ENCODE measurements around the gene ARHGAP11A. TPM values are rescaled to one million over a fixed set of nuclear protein-coding genes. Genes with fewer than 3 reads are reported as not detected.

The ARHGAP11A gene
- total and polyA plus RNA-seq, 12 donors = 0.36 to 13.3 (median 3.2) TPM

GRCh38 chr15:32670623-32671022 lies 55.3 kb downstream of the ARHGAP11A start:
- H3K36me3 ChIP-seq (replicated peaks in 1 of 2) = no peaks in the 10 kb centered on the region
- no peaks in the 10 kb centered on the region for H3K9me3 ChIP-seq (replicated peaks in 1 of 3)
- DNase-seq = no peak
- intact Hi-C loops (cut with DNase I) = no loop called here
- no peak overlapping the region for H3K4me3 ChIP-seq
- no peak for TF ChIP-seq POLR2A (IDR thresholded peaks at IDR 0.05)
- TF ChIP-seq CTCF (IDR thresholded peaks at IDR 0.05) = no peak
- 80 to 87% (median 83%) methylated on average over 3 of the region's 3 CpGs for WGBS, 4 donors
- H3K4me1 ChIP-seq (replicated peaks in 1 of 2) = peaks cover 0 to 4% of the 10 kb centered on the region in 2 donors
- no peaks in the 10 kb centered on the region for H3K27me3 ChIP-seq
- H3K27ac ChIP-seq = peak overlapping the region in 1 of 5 donors; percentile 26

GRCh38 chr15:32671339-32672325 lies 56.3 kb downstream of the ARHGAP11A start:
- no peak overlapping the region for H3K4me3 ChIP-seq
- no peak for DNase-seq
- WGBS, 4 donors = 88 to 95% (median 93%) methylated on average over 20 to 29 of the region's 29 CpGs
- H3K9me3 ChIP-seq (replicated peaks in 1 of 3) = no peaks in the 10 kb centered on the region
- intact Hi-C loops (cut with DNase I) = no loop called here
- H3K36me3 ChIP-seq (replicated peaks in 1 of 2) = no peaks in the 10 kb centered on the region
- H3K27me3 ChIP-seq = no peaks in the 10 kb centered on the region
- TF ChIP-seq CTCF (IDR thresholded peaks at IDR 0.05) (no peak), POLR2A (IDR thresholded peaks at IDR 0.05) (no peak)
- H3K27ac ChIP-seq = no peak overlapping the region
- H3K4me1 ChIP-seq (replicated peaks in 1 of 2) = peaks cover 0 to 4% of the 10 kb centered on the region in 2 donors

GRCh38 chr15:32674681-32675080 lies 59.4 kb downstream of the ARHGAP11A start:
- Histone ChIP-seq H3K9me3 (replicated peaks in 1 of 3) (no peaks in the 10 kb centered on the region), H3K36me3 (replicated peaks in 1 of 2) (no peaks in the 10 kb centered on the region), H3K4me3 (no peak overlapping the region), H3K27ac (no peak overlapping the region), H3K4me1 (replicated peaks in 1 of 2) (peaks cover 0 to 4% of the 10 kb centered on the region in 2 donors), H3K27me3 (no peaks in the 10 kb centered on the region)
- TF ChIP-seq CTCF (IDR thresholded peaks at IDR 0.05) (no peak), POLR2A (IDR thresholded peaks at IDR 0.05) (no peak)
- intact Hi-C loops (cut with DNase I) = no loop called here
- 88 to 94% (median 91%) methylated on average over 2 of the region's 2 CpGs for WGBS, 4 donors
- no peak for DNase-seq

- WGBS, 4 donors = 45 to 68% (median 55%) methylated on average over 6 of the region's 6 CpGs
- H3K9me3 ChIP-seq (replicated peaks in 1 of 3) = no peaks in the 10 kb centered on the region
- TF ChIP-seq POLR2A (IDR thresholded peaks at IDR 0.05) (no peak), CTCF (IDR thresholded peaks at IDR 0.05) (no peak)
- intact Hi-C loops (cut with DNase I) = no loop called here
- H3K36me3 ChIP-seq (replicated peaks in 1 of 2) = no peaks in the 10 kb centered on the region
- H3K4me3 ChIP-seq = no peak overlapping the region
- H3K27ac ChIP-seq = no peak overlapping the region
- no peaks in the 10 kb centered on the region for H3K27me3 ChIP-seq
- H3K4me1 ChIP-seq (replicated peaks in 1 of 2) = peaks cover 0 to 1% of the 10 kb centered on the region in 2 donors
- no peak for DNase-seq
Observed at GRCh38 chr15:32675466-32675865, 60.2 kb downstream of the ARHGAP11A start.

Data from adrenal gland (tissue), 12 donors.